ENCODE measurements around the gene TMEM181.

Gene TMEM181

GRCh38 chr6:158589366-158589765 is 29.5 kb downstream of the TMEM181 start:
- H3K4me1 ChIP-seq (ENCODE audit: control insufficient read depth in 5 of 5, insufficient read depth in 5 of 5, low read length in 5 of 5) = peaks cover 0 to 25% (median 9%) of the 10 kb centered on the region in 5 donors
- no peaks in the 10 kb centered on the region for H3K9me3 ChIP-seq (ENCODE audit: control insufficient read depth in 5 of 5, low read length in 5 of 5)
- no peaks in the 10 kb centered on the region for H3K27me3 ChIP-seq (ENCODE audit: control insufficient read depth in 5 of 5, insufficient read depth in 4 of 5, low read length in 5 of 5)
- peaks cover 7 to 80% (median 69%) of the 10 kb centered on the region in 5 donors for H3K36me3 ChIP-seq (ENCODE audit: control insufficient read depth in 5 of 5, insufficient read depth in 5 of 5, low read length in 5 of 5)
- H3K27ac ChIP-seq (ENCODE audit: low read depth, low read length) = no peak overlapping the region
- H3K4me3 ChIP-seq (ENCODE audit: low read depth in 1 of 5, low read length in 5 of 5) = no peak overlapping the region
- H3K9ac ChIP-seq (ENCODE audit: low read length in 5 of 5) = no peak overlapping the region

- Histone ChIP-seq H3K9ac (ENCODE audit: low read length in 5 of 5) (no peak overlapping the region), H3K27ac (ENCODE audit: low read depth, low read length) (no peak overlapping the region), H3K9me3 (ENCODE audit: control insufficient read depth in 5 of 5, low read length in 5 of 5) (no peaks in the 10 kb centered on the region), H3K4me3 (ENCODE audit: low read depth in 1 of 5, low read length in 5 of 5) (no peak overlapping the region), H3K36me3 (ENCODE audit: control insufficient read depth in 5 of 5, insufficient read depth in 5 of 5, low read length in 5 of 5) (peaks cover 7 to 68% (median 59%) of the 10 kb centered on the region in 5 donors), H3K4me1 (ENCODE audit: control insufficient read depth in 5 of 5, insufficient read depth in 5 of 5, low read length in 5 of 5) (peaks cover 0 to 25% (median 9%) of the 10 kb centered on the region in 5 donors), H3K27me3 (ENCODE audit: control insufficient read depth in 5 of 5, insufficient read depth in 4 of 5, low read length in 5 of 5) (no peaks in the 10 kb centered on the region)
Measured at GRCh38 chr6:158591134-158591809, 31.4 kb downstream of the TMEM181 start.

- H3K9ac ChIP-seq (ENCODE audit: low read length in 5 of 5) = no peak overlapping the region
- H3K36me3 ChIP-seq (ENCODE audit: control insufficient read depth in 5 of 5, insufficient read depth in 5 of 5, low read length in 5 of 5) = peaks cover 7 to 68% (median 54%) of the 10 kb centered on the region in 5 donors
- H3K9me3 ChIP-seq (ENCODE audit: control insufficient read depth in 5 of 5, low read length in 5 of 5) = no peaks in the 10 kb centered on the region
- peaks cover 0 to 20% (median 9%) of the 10 kb centered on the region in 5 donors for H3K4me1 ChIP-seq (ENCODE audit: control insufficient read depth in 5 of 5, insufficient read depth in 5 of 5, low read length in 5 of 5)
- no peak overlapping the region for H3K27ac ChIP-seq (ENCODE audit: low read depth, low read length)
- no peak overlapping the region for H3K4me3 ChIP-seq (ENCODE audit: low read depth in 1 of 5, low read length in 5 of 5)
- H3K27me3 ChIP-seq (ENCODE audit: control insufficient read depth in 5 of 5, insufficient read depth in 4 of 5, low read length in 5 of 5) = no peaks in the 10 kb centered on the region
Measured at GRCh38 chr6:158591810-158592209, 31.9 kb downstream of the TMEM181 start.

DNA sequence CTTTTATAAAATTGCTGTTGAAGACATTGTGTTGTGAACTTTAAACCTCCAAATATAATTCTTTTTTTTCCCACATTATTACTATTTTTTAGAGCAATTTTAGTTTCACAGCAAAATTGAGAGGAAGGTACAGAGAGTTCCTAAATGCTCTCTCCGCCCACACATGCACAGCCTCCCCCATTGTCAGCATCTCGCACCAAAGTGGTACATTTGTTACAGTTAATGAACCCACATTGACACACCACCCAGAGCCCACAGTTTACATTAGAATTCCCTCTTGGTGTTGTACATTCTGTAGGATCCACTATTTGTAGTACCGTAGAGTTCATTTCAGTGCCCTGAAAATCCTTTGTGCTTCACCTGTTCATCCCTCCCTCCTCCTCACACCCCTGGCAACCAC is 33.8 kb downstream of the TMEM181 start:
- Histone ChIP-seq H3K4me3 (ENCODE audit: low read depth in 1 of 5, low read length in 5 of 5) (no peak overlapping the region), H3K9ac (ENCODE audit: low read length in 5 of 5) (no peak overlapping the region), H3K36me3 (ENCODE audit: control insufficient read depth in 5 of 5, insufficient read depth in 5 of 5, low read length in 5 of 5) (peaks cover 7 to 68% (median 56%) of the 10 kb centered on the region in 5 donors), H3K27ac (ENCODE audit: low read depth, low read length) (no peak overlapping the region), H3K9me3 (ENCODE audit: control insufficient read depth in 5 of 5, low read length in 5 of 5) (no peaks in the 10 kb centered on the region), H3K27me3 (ENCODE audit: control insufficient read depth in 5 of 5, insufficient read depth in 4 of 5, low read length in 5 of 5) (no peaks in the 10 kb centered on the region), H3K4me1 (ENCODE audit: control insufficient read depth in 5 of 5, insufficient read depth in 5 of 5, low read length in 5 of 5) (peaks cover 0 to 9% (median 6%) of the 10 kb centered on the region in 5 donors)

- H3K4me3 ChIP-seq (ENCODE audit: low read depth in 1 of 5, low read length in 5 of 5) = no peak overlapping the region
- no peaks in the 10 kb centered on the region for H3K27me3 ChIP-seq (ENCODE audit: control insufficient read depth in 5 of 5, insufficient read depth in 4 of 5, low read length in 5 of 5)
- H3K9ac ChIP-seq (ENCODE audit: low read length in 5 of 5) = no peak overlapping the region
- H3K36me3 ChIP-seq (ENCODE audit: control insufficient read depth in 5 of 5, insufficient read depth in 5 of 5, low read length in 5 of 5) = peaks cover 7 to 65% (median 55%) of the 10 kb centered on the region in 5 donors
- no peak overlapping the region for H3K27ac ChIP-seq (ENCODE audit: low read depth, low read length)
- H3K9me3 ChIP-seq (ENCODE audit: control insufficient read depth in 5 of 5, low read length in 5 of 5) = no peaks in the 10 kb centered on the region
- H3K4me1 ChIP-seq (ENCODE audit: control insufficient read depth in 5 of 5, insufficient read depth in 5 of 5, low read length in 5 of 5) = peaks cover 0 to 6% (median 0%) of the 10 kb centered on the region in 5 donors
Measured at GRCh38 chr6:158595223-158595622, 35.3 kb downstream of the TMEM181 start.

DNA sequence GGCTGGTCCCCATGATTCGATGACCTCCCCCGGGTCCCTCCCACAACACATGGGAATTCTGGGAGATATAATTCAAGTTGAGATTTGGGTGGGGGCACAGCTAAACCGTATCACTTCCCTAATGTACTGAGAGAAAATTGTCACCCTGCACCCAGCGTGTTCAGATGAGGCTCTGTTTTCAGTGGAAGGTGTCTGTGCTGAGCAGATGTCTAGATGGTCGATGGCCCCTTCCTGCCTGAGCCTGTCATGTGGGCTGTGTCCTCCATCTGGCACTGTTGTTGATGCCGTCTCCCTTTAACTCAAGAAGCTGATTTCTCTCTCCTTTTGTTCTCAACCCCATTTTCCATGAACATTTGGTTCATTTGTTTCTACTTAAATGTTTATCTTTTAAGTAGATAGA is 37.0 kb downstream of the TMEM181 start:
- H3K27me3 ChIP-seq (ENCODE audit: control insufficient read depth in 5 of 5, insufficient read depth in 4 of 5, low read length in 5 of 5) = no peaks in the 10 kb centered on the region
- H3K9me3 ChIP-seq (ENCODE audit: control insufficient read depth in 5 of 5, low read length in 5 of 5) = no peaks in the 10 kb centered on the region
- no peaks in the 10 kb centered on the region for H3K4me1 ChIP-seq (ENCODE audit: control insufficient read depth in 5 of 5, insufficient read depth in 5 of 5, low read length in 5 of 5)
- no peak overlapping the region for H3K27ac ChIP-seq (ENCODE audit: low read depth, low read length)
- peaks cover 3 to 53% (median 42%) of the 10 kb centered on the region in 5 donors for H3K36me3 ChIP-seq (ENCODE audit: control insufficient read depth in 5 of 5, insufficient read depth in 5 of 5, low read length in 5 of 5)
- no peak overlapping the region for H3K4me3 ChIP-seq (ENCODE audit: low read depth in 1 of 5, low read length in 5 of 5)
- no peak overlapping the region for H3K9ac ChIP-seq (ENCODE audit: low read length in 5 of 5)

DNA sequence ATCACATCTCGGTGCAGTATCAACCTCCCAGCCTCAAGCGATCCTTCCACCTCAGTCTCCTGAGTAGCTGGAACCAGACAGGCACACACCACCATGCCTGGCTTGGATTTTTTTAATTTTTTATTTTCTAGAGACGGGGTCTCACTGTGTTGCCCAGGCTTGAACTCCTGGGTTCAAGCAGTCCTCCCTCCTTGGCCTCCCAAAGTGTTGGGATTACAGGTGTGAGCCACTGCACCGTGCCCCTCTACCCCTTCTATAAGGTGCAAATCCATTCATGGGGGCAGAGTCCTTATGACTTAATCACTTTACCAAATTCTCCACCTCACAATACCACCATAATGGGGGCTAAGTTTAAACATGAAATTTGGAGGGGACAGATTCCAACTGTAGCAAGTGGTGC is 37.7 kb downstream of the TMEM181 start:
- no peaks in the 10 kb centered on the region for H3K27me3 ChIP-seq (ENCODE audit: control insufficient read depth in 5 of 5, insufficient read depth in 4 of 5, low read length in 5 of 5)
- no peaks in the 10 kb centered on the region for H3K4me1 ChIP-seq (ENCODE audit: control insufficient read depth in 5 of 5, insufficient read depth in 5 of 5, low read length in 5 of 5)
- H3K27ac ChIP-seq (ENCODE audit: low read depth, low read length) = no peak overlapping the region
- no peak overlapping the region for H3K4me3 ChIP-seq (ENCODE audit: low read depth in 1 of 5, low read length in 5 of 5)
- no peaks in the 10 kb centered on the region for H3K9me3 ChIP-seq (ENCODE audit: control insufficient read depth in 5 of 5, low read length in 5 of 5)
- no peak overlapping the region for H3K9ac ChIP-seq (ENCODE audit: low read length in 5 of 5)
- peaks cover 0 to 49% (median 35%) of the 10 kb centered on the region in 5 donors for H3K36me3 ChIP-seq (ENCODE audit: control insufficient read depth in 5 of 5, insufficient read depth in 5 of 5, low read length in 5 of 5)

DNA sequence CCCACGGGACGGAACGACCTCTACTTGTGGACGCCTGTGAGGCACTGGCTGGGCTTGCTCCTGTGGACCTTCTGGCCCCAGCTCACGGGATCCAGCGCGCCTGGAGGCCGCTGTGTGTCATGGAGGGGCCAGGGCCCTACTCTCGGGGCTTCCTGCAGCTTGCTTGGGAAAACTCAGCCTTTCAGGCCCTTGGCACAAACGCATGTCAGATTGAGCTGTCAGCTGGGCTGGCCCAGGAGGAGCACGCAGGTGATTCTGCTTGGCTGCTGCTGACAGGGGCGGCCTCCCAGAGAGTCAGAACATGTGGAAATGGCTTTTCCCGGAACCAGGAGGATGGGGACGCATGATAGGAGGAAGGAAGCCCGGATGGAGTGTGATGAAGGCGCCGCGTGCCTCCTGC is 39.7 kb downstream of the TMEM181 start:
- H3K27ac ChIP-seq (ENCODE audit: low read depth, low read length) = no peak overlapping the region
- peaks cover 0 to 40% (median 29%) of the 10 kb centered on the region in 5 donors for H3K36me3 ChIP-seq (ENCODE audit: control insufficient read depth in 5 of 5, insufficient read depth in 5 of 5, low read length in 5 of 5)
- H3K4me1 ChIP-seq (ENCODE audit: control insufficient read depth in 5 of 5, insufficient read depth in 5 of 5, low read length in 5 of 5) = no peaks in the 10 kb centered on the region
- H3K9ac ChIP-seq (ENCODE audit: low read length in 5 of 5) = no peak overlapping the region
- no peaks in the 10 kb centered on the region for H3K9me3 ChIP-seq (ENCODE audit: control insufficient read depth in 5 of 5, low read length in 5 of 5)
- H3K4me3 ChIP-seq (ENCODE audit: low read depth in 1 of 5, low read length in 5 of 5) = no peak overlapping the region
- no peaks in the 10 kb centered on the region for H3K27me3 ChIP-seq (ENCODE audit: control insufficient read depth in 5 of 5, insufficient read depth in 4 of 5, low read length in 5 of 5)

- H3K27me3 ChIP-seq (ENCODE audit: control insufficient read depth in 5 of 5, insufficient read depth in 4 of 5, low read length in 5 of 5) = no peaks in the 10 kb centered on the region
- H3K4me3 ChIP-seq (ENCODE audit: low read depth in 1 of 5, low read length in 5 of 5) = no peak overlapping the region
- peaks cover 0 to 2% (median 0%) of the 10 kb centered on the region in 5 donors for H3K4me1 ChIP-seq (ENCODE audit: control insufficient read depth in 5 of 5, insufficient read depth in 5 of 5, low read length in 5 of 5)
- H3K9me3 ChIP-seq (ENCODE audit: control insufficient read depth in 5 of 5, low read length in 5 of 5) = no peaks in the 10 kb centered on the region
- no peak overlapping the region for H3K9ac ChIP-seq (ENCODE audit: low read length in 5 of 5)
- no peak overlapping the region for H3K27ac ChIP-seq (ENCODE audit: low read depth, low read length)
- peaks cover 0 to 48% (median 30%) of the 10 kb centered on the region in 5 donors for H3K36me3 ChIP-seq (ENCODE audit: control insufficient read depth in 5 of 5, insufficient read depth in 5 of 5, low read length in 5 of 5)
Measured at GRCh38 chr6:158603261-158604047, 43.6 kb downstream of the TMEM181 start.

DNA sequence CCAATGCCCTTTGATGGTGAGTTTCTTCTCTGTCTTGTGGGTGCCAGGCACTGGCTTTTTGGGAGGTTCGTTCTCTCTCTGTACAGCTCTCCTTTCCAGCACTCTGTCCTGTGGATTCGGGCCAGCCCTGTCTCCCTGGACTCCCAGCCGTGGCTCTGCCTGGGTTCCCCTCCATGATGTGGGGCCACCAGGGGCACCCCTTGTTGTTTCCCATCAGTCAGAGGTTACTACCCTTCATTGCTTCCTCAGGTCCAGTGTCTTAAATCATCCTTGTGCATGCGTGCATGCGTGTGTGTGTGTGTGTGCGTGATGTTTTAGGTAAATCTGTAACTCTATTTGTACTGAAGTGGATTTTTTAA is 44.1 kb downstream of the TMEM181 start:
- no peaks in the 10 kb centered on the region for H3K27me3 ChIP-seq (ENCODE audit: control insufficient read depth in 5 of 5, insufficient read depth in 4 of 5, low read length in 5 of 5)
- peaks cover 0 to 2% (median under 1%) of the 10 kb centered on the region in 5 donors for H3K4me1 ChIP-seq (ENCODE audit: control insufficient read depth in 5 of 5, insufficient read depth in 5 of 5, low read length in 5 of 5)
- no peak overlapping the region for H3K9ac ChIP-seq (ENCODE audit: low read length in 5 of 5)
- H3K4me3 ChIP-seq (ENCODE audit: low read depth in 1 of 5, low read length in 5 of 5) = no peak overlapping the region
- H3K9me3 ChIP-seq (ENCODE audit: control insufficient read depth in 5 of 5, low read length in 5 of 5) = no peaks in the 10 kb centered on the region
- no peak overlapping the region for H3K27ac ChIP-seq (ENCODE audit: low read depth, low read length)
- H3K36me3 ChIP-seq (ENCODE audit: control insufficient read depth in 5 of 5, insufficient read depth in 5 of 5, low read length in 5 of 5) = peaks cover 0 to 51% (median 34%) of the 10 kb centered on the region in 5 donors
